Hematopoietic multipotent progenitor cell treated with erythropoietin and hydrocortisone succinate and interleukin-3 and kit ligand, for 15 days (in vitro differentiated cells): ENCODE measurements around the gene CNPY2.
A peak's percentile ranks its signal among the peaks of the same experiment; 100 is the strongest.
"Not testable (repeated sequence)": the region's sequence is repeated elsewhere in the genome, so short reads cannot be mapped to it uniquely, and the experiment has no call there.

Source experiments
- DNase-seq: peaks from one replicate; pipeline ENCODE4 v3.0.0-alpha.2; 2015; ENCODE audit warnings: low spot score

CNPY2 gene

GRCh38 chr12:56333679-56334489 is 18.1 kb upstream of the CNPY2 start, which contains the start of gene PAN2:
TSS of gene PAN2 (minus strand) at chr12:56334000. CDS start at chr12:56333094, 906 bp downstream.
- DNase-seq: peak; percentile 93

- no peak for DNase-seq
Measured at GRCh38 chr12:56333197-56333678, 17.4 kb upstream of the CNPY2 start.

GRCh38 chr12:56332512-56333196 is 16.9 kb upstream of the CNPY2 start:
- DNase-seq: no peak

GRCh38 chr12:56330936-56331490 is 15.2 kb upstream of the CNPY2 start:
- no peak for DNase-seq

- no peak for DNase-seq
Measured at GRCh38 chr12:56326533-56326932, 10.7 kb upstream of the CNPY2 start.

GRCh38 chr12:56326126-56326525 is 10.3 kb upstream of the CNPY2 start:
- DNase-seq: no peak

GRCh38 chr12:56324206-56324605 is 8.4 kb upstream of the CNPY2 start:
- no peak for DNase-seq

- not testable (repeated sequence) for DNase-seq
Measured at GRCh38 chr12:56321610-56322009, 5.8 kb upstream of the CNPY2 start.

- DNase-seq: no peak
Measured at GRCh38 chr12:56321027-56321426, 5.2 kb upstream of the CNPY2 start.

GRCh38 chr12:56317675-56318074 is 1.9 kb upstream of the CNPY2 start:
- no peak for DNase-seq

GRCh38 chr12:56315249-56315621 is 553 bp downstream of the CNPY2 start:
- no peak for DNase-seq

- DNase-seq: no peak
Measured at GRCh38 chr12:56311003-56311402, 4.8 kb downstream of the CNPY2 start.

- DNase-seq: no peak
Measured at GRCh38 chr12:56308714-56309113, 7.1 kb downstream of the CNPY2 start.

- no peak for DNase-seq
Measured at GRCh38 chr12:56307221-56307965, 8.4 kb downstream of the CNPY2 start.

- DNase-seq: no peak
Measured at GRCh38 chr12:56304872-56305590, 10.8 kb downstream of the CNPY2 start.

- no peak for DNase-seq
Measured at GRCh38 chr12:56304276-56304675, 11.5 kb downstream of the CNPY2 start.

GRCh38 chr12:56300644-56301464 is 14.9 kb downstream of the CNPY2 start:
- peak; percentile 49 for DNase-seq

GRCh38 chr12:56299853-56300643 is 15.7 kb downstream of the CNPY2 start, which contains the start of gene CS:
TSS of gene CS (minus strand) at chr12:56300330. CDS start at chr12:56300201, 129 bp downstream.
- peak; percentile 99 for DNase-seq

- peak; percentile 50 for DNase-seq
Measured at GRCh38 chr12:56299308-56299852, 16.4 kb downstream of the CNPY2 start.
